ENCODE results near the gene SLC35F1. TPM values are rescaled to one million over a fixed set of nuclear protein-coding genes. Genes with fewer than 3 reads are reported as not detected.

The SLC35F1 gene
- total and polyA plus RNA-seq, 9 of the 15 experiments (the other 6 are each of a cell fraction or from before 2014, with no cell fraction given), result 0.03 to 0.06 TPM; not detected in 7

DNA sequence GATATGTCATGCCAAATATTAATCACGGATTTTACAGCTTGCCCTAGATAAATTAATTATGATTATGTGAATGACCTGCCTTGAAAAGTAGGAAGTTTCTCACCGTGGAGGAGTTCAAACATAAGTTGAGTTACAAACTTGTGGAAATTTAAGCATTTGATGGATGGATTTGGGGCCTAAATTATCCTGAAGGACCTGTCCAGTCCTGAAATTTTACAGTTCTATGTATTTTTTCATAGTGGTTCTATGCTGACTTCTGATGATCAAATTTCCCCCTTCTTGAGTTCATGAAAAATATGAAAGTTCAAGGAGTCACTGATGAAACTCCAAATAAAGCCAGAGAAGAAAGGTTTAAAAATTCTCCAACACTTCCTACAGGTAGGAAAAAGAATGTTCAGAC lies 178.6 kb downstream of the SLC35F1 start:
- ChIA-PET POLR2A (no interaction called here), CTCF (ENCODE audit: low intra/inter-chr PET ratio) (no interaction called here)
- FAIRE-seq (no peak), ATAC-seq (no peak), DNase-seq (ENCODE audit: extremely low read depth in 1 of 4, low spot score in 3 of 4) (no peak)
- WGBS (ENCODE audit: insufficient coverage, low coverage, missing lambda C conversion rate), result 3% methylated on average over 2 of the region's 2 CpGs
- Histone ChIP-seq H4K20me1 (replicated peaks; ENCODE audit: control insufficient read depth, insufficient read depth, low read length) (no peaks in the 10 kb centered on the region), H3K4me1 (replicated peaks in 1 of 2; ENCODE audit: control insufficient read depth in 2 of 2, insufficient read depth in 2 of 2, low read length in 2 of 2) (no peaks in the 10 kb centered on the region), H3K9me3 (replicated peaks; ENCODE audit: control insufficient read depth, insufficient read depth, low read depth, low read length) (no peaks in the 10 kb centered on the region), H3K36me3 (ENCODE audit: control insufficient read depth, insufficient read depth, low read length) (no peaks in the 10 kb centered on the region), H2AFZ (ENCODE audit: low read depth, low read length) (no peak overlapping the region), H3K9me1 (ENCODE audit: control insufficient read depth, insufficient read depth, low read length) (no peaks in the 10 kb centered on the region), H3K79me2 (ENCODE audit: control insufficient read depth, insufficient read depth, low read length) (no peaks in the 10 kb centered on the region), H3K27me3 (ENCODE audit: control insufficient read depth in 2 of 2, insufficient read depth in 2 of 2, low read length in 2 of 2) (no peaks in the 10 kb centered on the region), H3K9ac (ENCODE audit: insufficient read depth in 1 of 2, low read depth in 2 of 2, low read length in 2 of 2) (no peak overlapping the region), H3K4me3 (no peak overlapping the region), H3K27ac (ENCODE audit: extremely low read depth, low read depth, low read length) (no peak overlapping the region), H3K4me2 (ENCODE audit: insufficient read depth, low read length) (no peak overlapping the region)
- in situ Hi-C loops (cut with MboI) (no loop called here), intact Hi-C loops (cut with micrococcal nuclease) (no loop called here)
- no peak for TF ChIP-seq SMAD2 (IDR thresholded peaks at IDR 0.05; ENCODE audit: low read depth, low read length)
- TF ChIP-seq NFATC3 (IDR thresholded peaks at IDR 0.05), result no peak
- TF ChIP-seq HMG20A (CRISPR knock-in tag; conservative IDR thresholded peaks at IDR 0.05), result no peak
- TF ChIP-seq, protein P1, sequence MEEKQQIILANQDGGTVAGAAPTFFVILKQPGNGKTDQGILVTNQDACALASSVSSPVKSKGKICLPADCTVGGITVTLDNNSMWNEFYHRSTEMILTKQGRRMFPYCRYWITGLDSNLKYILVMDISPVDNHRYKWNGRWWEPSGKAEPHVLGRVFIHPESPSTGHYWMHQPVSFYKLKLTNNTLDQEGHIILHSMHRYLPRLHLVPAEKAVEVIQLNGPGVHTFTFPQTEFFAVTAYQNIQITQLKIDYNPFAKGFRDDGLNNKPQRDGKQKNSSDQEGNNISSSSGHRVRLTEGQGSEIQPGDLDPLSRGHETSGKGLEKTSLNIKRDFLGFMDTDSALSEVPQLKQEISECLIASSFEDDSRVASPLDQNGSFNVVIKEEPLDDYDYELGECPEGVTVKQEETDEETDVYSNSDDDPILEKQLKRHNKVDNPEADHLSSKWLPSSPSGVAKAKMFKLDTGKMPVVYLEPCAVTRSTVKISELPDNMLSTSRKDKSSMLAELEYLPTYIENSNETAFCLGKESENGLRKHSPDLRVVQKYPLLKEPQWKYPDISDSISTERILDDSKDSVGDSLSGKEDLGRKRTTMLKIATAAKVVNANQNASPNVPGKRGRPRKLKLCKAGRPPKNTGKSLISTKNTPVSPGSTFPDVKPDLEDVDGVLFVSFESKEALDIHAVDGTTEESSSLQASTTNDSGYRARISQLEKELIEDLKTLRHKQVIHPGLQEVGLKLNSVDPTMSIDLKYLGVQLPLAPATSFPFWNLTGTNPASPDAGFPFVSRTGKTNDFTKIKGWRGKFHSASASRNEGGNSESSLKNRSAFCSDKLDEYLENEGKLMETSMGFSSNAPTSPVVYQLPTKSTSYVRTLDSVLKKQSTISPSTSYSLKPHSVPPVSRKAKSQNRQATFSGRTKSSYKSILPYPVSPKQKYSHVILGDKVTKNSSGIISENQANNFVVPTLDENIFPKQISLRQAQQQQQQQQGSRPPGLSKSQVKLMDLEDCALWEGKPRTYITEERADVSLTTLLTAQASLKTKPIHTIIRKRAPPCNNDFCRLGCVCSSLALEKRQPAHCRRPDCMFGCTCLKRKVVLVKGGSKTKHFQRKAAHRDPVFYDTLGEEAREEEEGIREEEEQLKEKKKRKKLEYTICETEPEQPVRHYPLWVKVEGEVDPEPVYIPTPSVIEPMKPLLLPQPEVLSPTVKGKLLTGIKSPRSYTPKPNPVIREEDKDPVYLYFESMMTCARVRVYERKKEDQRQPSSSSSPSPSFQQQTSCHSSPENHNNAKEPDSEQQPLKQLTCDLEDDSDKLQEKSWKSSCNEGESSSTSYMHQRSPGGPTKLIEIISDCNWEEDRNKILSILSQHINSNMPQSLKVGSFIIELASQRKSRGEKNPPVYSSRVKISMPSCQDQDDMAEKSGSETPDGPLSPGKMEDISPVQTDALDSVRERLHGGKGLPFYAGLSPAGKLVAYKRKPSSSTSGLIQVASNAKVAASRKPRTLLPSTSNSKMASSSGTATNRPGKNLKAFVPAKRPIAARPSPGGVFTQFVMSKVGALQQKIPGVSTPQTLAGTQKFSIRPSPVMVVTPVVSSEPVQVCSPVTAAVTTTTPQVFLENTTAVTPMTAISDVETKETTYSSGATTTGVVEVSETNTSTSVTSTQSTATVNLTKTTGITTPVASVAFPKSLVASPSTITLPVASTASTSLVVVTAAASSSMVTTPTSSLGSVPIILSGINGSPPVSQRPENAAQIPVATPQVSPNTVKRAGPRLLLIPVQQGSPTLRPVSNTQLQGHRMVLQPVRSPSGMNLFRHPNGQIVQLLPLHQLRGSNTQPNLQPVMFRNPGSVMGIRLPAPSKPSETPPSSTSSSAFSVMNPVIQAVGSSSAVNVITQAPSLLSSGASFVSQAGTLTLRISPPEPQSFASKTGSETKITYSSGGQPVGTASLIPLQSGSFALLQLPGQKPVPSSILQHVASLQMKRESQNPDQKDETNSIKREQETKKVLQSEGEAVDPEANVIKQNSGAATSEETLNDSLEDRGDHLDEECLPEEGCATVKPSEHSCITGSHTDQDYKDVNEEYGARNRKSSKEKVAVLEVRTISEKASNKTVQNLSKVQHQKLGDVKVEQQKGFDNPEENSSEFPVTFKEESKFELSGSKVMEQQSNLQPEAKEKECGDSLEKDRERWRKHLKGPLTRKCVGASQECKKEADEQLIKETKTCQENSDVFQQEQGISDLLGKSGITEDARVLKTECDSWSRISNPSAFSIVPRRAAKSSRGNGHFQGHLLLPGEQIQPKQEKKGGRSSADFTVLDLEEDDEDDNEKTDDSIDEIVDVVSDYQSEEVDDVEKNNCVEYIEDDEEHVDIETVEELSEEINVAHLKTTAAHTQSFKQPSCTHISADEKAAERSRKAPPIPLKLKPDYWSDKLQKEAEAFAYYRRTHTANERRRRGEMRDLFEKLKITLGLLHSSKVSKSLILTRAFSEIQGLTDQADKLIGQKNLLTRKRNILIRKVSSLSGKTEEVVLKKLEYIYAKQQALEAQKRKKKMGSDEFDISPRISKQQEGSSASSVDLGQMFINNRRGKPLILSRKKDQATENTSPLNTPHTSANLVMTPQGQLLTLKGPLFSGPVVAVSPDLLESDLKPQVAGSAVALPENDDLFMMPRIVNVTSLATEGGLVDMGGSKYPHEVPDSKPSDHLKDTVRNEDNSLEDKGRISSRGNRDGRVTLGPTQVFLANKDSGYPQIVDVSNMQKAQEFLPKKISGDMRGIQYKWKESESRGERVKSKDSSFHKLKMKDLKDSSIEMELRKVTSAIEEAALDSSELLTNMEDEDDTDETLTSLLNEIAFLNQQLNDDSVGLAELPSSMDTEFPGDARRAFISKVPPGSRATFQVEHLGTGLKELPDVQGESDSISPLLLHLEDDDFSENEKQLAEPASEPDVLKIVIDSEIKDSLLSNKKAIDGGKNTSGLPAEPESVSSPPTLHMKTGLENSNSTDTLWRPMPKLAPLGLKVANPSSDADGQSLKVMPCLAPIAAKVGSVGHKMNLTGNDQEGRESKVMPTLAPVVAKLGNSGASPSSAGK (IDR thresholded peaks at IDR 0.05), result no peak
- no peak for TF ChIP-seq HDAC1 (IDR thresholded peaks at IDR 0.05)
- TF ChIP-seq CREB1 (IDR thresholded peaks at IDR 0.05), result no peak
- TF ChIP-seq CREB1 (CRISPR knock-in tag; IDR thresholded peaks at IDR 0.05), result no peak
- TF ChIP-seq HDAC8 (tag; IDR thresholded peaks at IDR 0.05), result no peak
- TF ChIP-seq MEF2D (tag; conservative IDR thresholded peaks at IDR 0.05; ENCODE audit: low read depth), result no peak
- TF ChIP-seq GTF2A2 (tag; IDR thresholded peaks at IDR 0.05), result no peak
- TF ChIP-seq, protein P2, sequence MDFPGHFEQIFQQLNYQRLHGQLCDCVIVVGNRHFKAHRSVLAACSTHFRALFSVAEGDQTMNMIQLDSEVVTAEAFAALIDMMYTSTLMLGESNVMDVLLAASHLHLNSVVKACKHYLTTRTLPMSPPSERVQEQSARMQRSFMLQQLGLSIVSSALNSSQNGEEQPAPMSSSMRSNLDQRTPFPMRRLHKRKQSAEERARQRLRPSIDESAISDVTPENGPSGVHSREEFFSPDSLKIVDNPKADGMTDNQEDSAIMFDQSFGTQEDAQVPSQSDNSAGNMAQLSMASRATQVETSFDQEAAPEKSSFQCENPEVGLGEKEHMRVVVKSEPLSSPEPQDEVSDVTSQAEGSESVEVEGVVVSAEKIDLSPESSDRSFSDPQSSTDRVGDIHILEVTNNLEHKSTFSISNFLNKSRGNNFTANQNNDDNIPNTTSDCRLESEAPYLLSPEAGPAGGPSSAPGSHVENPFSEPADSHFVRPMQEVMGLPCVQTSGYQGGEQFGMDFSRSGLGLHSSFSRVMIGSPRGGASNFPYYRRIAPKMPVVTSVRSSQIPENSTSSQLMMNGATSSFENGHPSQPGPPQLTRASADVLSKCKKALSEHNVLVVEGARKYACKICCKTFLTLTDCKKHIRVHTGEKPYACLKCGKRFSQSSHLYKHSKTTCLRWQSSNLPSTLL (IDR thresholded peaks at IDR 0.05), result no peak
- no peak for TF ChIP-seq KLF1 (tag; IDR thresholded peaks at IDR 0.05)
- BruUV-seq (replicated peaks), result no TSS peak
